Left lobe of liver (tissue), 2 donors: Measurements from ENCODE around the gene SH3D19. TPM values are rescaled to one million over a fixed set of nuclear protein-coding genes. Genes with fewer than 3 reads are reported as not detected.

Source experiments
- ATAC-seq: fragments of 200-7000 bp; cut with Tn5 transposase; one replicate; pipeline ENCODE4 v1.9.1; 2020; ENCODE audit warnings: mild to moderate bottlenecking, moderate library complexity
- DNase-seq: peaks from one replicate; pipeline ENCODE4 v3.0.0-alpha.2; 2020; ENCODE audit warnings: low spot score
- total RNA-seq: library from RNA; stranded (reverse); gene quantifications from one replicate; pipeline ENCODE4 v1.2.1, GENCODE V29; 2021
- donor health status: DM: no; HTN: no; CAD: no; lungs with moderate emphysema.
- donor health status: DM: no; HTN: yes; CAD: no.

The SH3D19 gene
- total RNA-seq, 1 donor from 2014 or later: 38.7 TPM

DNA sequence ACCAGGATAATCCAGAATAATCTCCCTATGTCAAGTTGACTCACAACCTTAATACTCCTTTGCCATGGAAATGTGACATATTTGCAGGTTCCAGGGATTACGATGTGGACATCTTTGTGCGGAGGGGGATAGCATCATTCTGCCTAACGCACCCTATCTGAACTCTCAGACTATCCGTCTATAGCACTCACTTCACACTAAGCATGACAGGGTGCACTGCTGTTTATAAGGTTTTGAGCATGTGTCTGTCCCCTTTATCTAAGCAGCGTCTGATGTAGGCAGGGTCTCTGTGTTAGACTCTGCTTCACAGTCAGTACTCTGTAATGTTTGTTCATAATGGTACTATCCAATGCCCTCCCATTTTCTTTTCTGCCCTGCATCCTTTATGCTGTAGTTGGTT lies 91.8 kb downstream of the SH3D19 start:
- no peak for DNase-seq
- no peak for ATAC-seq

DNA sequence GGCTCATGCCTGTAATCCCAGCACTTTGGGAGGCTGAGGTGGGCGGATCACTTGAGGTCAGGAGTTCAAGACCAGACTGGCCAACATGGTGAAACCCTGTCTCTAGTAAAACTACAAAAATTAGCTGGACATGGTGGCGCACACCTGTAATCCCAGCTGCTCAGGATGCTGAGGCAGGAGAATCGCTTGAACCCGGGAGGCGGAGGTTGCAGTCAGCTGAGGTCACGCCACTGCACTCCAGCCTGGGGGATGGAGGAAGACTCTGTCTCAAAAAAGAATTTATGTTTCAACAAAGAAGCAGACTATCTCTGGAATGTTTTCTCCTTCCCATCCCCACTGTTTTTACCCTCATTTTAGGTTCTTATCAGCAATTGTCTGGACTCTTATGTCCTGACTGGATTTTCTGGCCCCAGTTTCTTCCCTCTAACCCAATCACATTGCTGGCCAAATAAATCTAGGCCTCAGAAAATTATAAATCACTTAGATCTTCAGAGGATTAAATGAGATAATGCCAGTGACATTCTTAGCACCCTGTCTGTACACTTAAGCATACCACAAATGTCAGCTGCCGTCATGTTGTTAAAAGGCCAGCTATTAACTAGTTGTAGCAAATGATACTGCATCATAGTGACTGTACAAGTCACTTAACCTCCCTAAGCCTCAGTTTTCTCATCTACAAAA lies 93.3 kb downstream of the SH3D19 start:
- DNase-seq: no peak
- ATAC-seq: no peak

DNA sequence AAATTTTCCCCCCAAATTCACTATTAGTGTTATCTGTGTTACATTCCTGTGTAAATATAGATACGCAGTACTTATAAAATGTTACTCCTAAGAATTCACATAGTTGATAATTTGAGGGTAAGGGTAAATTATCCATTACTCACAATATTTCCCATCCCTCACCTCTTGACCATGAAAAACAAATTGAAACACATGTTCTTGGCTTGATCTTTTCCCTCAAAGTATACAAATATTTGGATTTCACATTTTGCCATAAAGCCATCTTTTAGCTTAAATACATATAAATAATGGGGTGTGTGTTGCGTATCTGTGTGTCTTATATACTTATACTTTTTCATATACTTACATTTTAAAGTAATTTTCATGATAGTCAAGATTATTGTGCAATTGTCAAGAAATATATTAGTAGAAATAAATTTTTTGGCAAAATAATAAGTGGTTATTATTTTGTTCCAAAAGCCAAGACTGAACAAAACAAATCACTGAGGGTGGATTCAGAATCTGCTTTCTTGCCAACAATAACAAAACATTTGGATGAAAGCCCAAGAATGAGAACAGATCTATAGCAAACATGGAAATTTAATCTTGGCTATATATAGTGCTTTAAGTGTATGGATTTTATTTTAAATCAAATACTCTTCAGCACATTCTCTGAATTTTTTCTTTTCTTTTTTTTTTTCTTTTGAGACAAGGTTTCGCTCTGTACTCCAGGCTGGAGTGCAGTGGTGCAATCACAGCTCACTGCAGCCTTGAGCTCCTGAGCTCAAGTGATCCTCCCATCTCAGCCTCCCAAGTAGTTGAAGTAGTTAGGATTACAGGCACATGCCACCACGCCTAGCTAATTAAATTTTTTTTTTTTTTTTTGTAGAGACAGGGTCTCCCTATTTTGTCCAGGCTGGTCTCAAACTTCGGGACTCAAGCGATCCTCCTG lies 97.0 kb downstream of the SH3D19 start:
- ATAC-seq (no peak), DNase-seq (no peak)

DNA sequence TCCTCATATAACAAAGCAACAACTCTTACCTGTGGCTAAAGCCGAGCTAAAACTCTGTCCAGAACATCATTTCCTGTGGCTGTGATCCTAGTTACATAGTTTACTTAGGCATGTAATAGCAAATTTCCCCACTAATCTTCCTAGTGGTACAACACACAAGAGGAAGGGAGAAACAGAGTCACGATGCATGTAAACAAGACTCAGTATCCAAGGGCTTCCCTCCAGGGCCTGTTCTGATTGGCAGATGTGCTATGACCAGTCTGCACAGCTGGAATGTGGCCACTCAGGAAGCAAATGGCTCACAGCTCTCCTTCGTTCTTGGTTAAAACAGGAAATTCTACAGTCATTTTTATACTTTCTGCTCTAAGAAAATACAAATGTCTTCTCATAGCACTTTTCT lies 97.7 kb downstream of the SH3D19 start:
- DNase-seq (no peak), ATAC-seq (peak; percentile 52)

DNA sequence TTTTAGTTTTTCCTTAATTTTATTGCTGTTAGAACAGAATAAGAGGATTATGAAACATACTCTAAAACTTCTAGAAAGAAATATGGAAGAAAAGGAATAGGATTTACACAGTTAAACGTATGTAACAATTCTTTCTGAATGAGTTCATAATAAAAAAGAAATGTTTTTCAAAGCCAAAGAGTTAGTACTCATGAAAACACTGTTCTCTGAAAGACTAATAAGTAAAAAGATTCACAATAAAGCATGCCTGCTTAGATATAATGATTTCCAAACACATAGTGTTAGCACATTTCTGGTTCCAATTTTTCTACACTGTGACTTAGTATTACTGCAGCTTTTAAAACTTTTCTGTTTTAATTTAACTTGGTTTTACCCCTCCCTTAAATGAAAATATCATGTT lies 98.2 kb downstream of the SH3D19 start:
- ATAC-seq: no peak
- no peak for DNase-seq

DNA sequence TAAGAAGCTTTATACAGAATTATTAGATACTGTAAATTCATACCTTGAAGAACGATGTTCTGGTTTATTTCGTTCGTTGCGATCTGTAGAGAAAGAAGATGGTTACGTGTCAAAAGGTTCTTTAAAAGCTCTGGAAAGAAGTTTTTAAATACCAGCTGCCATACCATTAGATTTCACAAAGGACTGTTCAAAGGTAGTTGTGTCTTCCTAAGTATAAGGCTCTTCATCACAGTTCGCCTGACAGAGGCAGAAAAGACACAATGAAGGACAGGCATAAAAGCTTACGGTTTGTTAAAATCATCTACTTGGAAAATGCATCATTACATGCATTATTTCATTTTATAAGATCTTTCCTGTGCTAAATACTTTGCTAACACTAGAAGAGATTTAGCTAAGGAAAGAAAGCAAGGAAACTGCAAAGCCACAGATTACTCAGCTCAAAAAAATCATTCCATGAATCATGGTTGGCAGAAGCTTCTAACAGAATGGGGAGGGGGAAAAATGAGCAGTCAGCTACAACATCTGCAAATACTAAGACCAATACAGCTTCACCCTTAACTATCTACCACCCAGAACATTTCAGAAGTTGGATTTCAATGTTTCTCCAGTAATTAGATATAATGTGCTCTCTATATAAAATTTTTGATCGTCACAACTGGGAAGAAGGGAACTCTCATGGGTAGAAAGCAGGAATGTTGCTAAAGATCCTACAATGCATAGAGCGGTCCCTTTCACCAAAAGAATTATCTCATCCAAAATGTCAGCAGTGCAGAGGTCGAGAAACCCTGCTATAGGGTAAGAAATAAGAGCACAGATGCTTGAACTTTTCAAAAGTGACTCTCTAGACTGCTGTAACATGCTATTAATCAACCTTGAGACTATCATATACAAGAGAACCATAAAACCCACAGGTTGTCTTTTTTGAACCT lies 99.1 kb downstream of the SH3D19 start:
- ATAC-seq (no peak), DNase-seq (no peak)

DNA sequence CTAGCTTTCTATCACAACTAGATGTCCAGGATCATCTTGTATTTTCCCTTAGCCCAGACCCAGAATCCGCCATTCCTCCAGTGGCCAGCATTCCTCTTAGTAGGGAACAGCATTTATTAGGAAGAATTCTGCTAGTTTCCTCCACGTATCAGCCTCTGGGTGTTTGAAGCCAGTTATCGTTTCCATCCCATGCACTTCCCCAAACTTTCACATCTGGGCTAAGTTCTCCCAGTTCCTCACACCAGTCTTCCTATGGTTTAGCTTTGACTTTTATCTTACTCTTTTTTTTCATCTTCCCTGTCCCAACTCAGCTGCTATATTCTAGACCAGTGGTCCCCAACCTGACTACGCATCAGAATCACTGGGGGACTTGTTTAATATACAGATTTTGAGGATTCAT lies 101.9 kb downstream of the SH3D19 start:
- no peak for DNase-seq
- no peak for ATAC-seq

DNA sequence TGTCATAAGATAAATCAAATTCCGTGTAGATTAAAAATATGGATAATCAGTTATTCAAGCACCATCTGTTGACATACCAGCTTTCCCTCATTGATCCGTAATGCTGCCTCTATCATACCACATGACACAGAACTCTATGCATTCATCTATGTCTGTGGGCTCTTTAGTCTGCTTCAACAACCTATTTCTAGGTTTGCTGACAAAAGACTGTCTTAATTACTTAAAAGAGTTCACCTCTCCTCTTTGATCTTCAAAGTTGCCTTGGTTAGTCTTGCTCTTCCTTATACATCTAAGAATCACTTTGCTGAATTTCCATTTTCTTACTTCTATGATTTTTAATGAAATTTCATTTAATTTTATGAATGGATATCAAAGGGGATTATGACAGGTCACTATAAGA lies 105.5 kb downstream of the SH3D19 start:
- no peak for DNase-seq
- no peak for ATAC-seq

DNA sequence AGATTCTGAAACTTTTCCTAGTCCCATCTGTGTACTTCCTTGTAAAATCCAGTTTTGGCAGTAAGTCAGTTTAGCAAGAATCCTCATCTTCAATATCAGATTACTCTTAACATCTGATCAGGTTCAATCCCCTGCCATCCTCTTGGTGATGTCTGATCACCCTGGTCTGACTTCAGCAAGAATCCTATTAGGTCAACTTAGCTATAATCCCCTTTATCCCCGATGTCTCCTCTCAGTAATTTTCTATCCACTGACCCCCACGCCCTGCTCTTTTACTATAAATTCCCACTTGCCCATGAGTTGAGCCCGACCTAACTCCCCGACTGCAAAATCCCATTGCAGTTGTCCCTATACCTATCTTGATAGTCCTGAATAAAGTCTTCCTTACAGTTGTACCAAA lies 106.3 kb downstream of the SH3D19 start:
- DNase-seq (no peak), ATAC-seq (no peak)

DNA sequence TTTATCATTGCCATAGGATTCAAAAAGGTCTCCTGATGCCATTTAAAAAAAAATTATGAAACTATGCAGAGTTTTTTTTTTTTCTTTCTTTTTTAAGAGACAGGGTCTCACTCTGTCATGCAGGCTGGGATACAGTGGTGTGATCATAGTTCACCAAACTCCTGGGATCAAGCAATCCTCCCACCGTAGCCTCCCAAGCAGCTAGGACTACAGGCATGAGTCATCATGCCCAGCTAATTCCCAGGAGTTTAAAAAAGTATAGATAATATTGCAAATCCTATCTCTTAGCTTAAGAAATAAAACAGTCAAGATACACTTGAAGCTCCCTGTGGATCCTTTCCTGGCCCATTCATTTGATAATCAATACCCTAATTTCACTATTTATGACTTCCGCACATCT lies 107.1 kb downstream of the SH3D19 start:
- DNase-seq: no peak
- ATAC-seq: no peak

DNA sequence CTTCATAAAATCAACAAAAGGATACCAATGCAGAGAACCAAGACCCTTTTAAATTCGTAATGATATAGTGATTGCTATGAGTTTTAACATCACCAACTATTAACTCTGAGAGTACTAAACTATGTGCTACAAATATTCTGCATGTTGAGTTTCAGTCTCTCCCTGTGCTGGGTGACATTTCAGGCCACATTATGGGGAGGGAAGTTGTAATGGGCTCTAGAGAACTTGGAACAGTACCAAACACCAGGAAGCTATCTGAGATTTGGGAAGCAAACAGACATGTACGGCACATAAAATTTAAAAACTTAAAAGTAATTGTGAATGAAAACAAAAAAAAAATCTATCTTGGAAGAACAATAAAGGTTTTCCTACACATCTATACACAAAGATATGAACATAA lies 108.1 kb downstream of the SH3D19 start:
- DNase-seq (no peak), ATAC-seq (no peak)

DNA sequence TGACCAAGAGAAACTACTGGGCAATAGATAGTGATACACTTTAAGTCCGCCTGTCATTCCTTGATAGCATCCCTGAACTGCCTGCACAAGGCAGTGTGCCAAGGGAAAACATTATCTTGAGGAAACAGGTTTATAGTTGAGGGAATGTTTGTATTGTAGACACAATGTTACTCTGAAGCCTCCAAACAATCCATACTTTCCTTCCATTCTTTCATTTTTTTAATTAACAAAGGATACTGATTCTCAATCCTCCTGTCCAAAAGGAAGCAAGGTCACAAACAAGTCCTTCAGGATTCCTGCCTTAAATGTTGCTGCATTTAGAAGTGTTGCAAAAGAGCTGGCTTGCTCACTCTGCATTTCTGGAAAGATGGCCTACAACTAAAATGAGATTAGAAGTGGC lies 110.1 kb downstream of the SH3D19 start:
- no peak for DNase-seq
- ATAC-seq: peak; percentile 54

DNA sequence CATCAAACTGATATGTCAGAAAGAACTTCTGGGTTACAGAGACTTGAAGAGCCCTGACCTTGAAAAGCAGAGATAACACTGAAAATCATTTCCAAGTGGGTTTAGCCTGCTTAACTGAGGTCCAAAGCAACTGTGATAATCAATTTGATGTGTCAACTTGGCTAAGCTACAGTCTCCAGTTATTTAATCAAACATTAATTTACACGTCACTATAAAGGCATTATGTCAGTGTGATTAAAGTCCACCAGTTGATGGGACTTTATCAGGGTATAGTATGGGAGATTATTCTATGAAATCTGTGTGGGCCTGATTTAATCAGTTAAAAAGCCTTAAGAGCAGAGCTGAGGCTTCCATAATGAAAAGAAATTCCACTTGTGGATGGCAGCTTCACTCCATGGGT lies 117.5 kb downstream of the SH3D19 start:
- DNase-seq (no peak), ATAC-seq (peak; percentile 22)

DNA sequence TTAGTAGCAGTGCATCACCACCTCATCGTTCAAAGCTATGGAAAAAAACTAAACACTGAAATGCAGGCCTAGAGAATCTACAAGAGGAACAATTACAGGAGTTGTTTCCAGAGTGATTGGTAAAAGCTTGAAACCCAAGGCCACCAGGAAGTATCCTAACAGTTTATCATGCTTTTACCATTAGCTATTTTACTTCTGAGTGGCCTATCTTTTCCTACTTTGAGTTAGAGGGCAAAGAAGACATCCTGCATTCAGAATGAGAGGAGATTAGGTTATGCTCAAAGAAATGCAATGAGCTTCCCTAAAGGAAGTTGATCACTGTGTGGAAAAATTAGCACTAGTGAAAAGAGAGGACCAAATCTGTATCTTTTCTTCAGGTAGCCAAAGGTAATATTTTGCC lies 118.2 kb downstream of the SH3D19 start:
- ATAC-seq: no peak
- no peak for DNase-seq

DNA sequence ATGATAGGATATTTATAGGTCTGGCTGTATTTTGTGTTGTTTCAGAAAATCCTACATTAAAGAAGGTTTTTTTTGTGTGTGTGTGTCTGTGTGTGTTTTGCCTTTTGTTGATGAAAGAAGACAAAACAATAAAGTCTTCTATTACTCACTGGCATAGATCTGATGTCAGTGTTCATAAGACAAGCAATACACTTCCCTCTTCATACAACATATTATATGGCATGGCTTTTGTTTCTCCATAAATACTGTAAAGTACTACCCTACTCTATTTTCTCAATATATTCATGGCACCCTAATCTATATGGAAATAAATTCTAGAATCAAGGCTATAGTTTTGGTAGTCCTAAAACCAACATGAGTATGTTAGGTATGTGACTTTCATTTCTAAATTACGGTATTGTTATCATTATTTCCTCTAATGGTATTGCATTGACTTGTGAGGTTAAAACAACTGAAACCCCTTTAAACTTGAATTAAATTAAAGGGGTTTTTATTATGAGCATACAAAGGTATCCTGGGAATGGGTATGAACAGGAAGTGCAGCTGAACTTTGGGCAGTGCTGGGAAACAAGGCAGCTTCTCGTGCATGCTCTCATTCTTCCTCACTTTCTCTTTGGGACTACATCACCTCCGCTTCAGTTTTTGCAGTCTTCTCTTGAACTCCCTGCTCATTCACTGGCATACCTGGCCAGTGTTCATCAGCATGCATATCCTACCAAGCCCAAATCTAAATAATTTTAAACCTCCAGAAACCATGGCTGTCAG lies 119.0 kb downstream of the SH3D19 start:
- DNase-seq (no peak), ATAC-seq (no peak)

DNA sequence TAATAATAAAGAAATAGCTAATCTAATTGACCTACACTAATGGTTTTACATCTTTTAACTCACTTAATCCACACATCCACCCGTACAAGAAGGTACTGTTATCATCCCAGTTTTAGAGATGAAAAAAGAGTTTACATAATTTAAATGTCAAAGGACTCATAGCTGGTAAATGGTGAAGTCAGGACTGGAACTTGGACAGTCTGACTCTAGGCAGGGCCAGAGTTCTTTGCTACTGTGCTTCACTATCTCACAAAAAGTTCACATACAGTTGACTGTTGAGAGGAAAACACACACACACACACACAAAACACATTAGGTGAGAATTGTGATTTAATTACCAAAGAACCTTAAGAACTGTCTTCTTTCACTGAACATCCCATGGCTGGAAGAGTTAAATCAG lies 119.7 kb downstream of the SH3D19 start:
- no peak for DNase-seq
- ATAC-seq: peak; percentile 33

DNA sequence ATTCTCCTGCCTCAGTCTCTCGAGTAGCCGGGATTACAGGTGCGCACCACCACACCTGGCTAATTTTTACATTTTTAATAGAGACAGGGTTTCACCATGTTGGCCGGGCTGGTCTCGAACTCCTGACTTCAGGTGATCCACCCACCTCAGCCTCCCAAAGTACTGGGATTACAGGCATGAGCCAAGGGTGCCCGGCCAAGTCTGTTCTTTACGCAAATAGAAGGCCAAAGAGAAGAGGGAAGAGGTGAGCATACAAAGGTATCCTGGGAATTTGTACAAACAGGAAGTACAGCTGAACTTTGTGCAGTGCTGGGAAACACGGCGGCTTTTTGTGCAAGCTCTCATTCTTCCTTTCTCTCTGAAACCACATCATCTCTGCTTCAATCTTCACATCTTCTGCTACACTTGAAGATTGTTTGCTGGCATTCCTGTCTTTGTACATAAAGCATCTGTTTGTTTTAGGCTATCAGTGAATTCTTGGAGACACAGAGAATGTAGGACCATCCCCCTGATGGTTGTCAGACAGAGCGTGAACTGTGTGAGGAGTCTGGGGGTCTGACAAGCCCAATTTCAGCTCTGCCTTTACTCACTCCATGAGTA lies 120.4 kb downstream of the SH3D19 start:
- DNase-seq (peak; percentile 52), ATAC-seq (peak; percentile 84)

DNA sequence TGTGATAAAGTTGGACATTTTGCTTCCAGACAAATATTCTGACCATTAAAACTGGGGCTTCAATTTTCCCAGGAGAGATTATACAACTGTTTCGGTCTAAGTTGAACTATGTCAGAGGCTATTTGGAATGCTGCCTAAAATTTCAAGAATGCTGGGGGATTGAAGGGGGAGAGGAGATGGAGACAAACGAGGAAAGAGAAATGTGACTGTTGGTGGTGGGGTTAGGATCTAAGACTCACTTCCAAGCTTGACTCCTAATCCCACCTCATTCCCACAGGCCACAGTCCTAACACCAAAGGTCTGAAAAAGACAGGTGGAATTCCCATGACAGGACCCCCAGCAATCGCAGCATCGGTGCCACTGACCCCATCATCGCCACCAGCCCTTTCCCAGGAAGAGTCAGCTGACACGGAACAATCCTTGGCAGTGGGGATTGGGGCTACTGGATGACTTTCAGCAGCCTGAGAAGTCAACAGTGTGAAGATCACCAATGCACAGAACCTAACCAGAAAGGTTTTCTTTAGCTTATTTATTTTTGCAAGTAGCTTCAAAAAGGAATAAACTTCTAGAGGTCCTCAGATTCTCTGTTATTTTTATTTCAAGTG lies 122.5 kb downstream of the SH3D19 start:
- DNase-seq (no peak), ATAC-seq (no peak)

DNA sequence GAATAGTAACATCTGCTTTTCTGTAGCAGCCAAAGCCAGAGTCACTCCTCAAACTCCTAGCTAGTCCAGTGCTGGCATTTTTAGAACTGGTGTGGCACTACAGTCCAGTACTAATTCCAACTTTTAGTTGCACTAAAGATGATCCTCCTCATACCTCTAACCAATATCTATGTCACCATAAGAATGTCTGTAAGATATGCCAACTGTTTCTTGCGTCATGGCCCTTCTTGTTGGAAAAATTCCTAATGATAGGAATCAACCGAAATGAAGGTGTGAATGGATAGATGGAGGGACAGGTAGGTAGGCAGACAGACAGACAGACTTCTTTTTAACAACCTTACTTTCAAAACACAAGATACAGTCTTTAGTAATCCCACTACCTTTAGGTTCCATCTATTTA lies 123.0 kb downstream of the SH3D19 start:
- DNase-seq (no peak), ATAC-seq (no peak)
